Endothelial cell of umbilical vein (primary cell): Measurements from ENCODE around the gene OLIG1. TPM values are rescaled to one million over a fixed set of nuclear protein-coding genes. Genes with fewer than 3 reads are reported as not detected.

Source experiments
- BruUV-seq: library from RNA; stranded (reverse); fragments of 400-500 nt; replicated peaks from 2 replicates; lab custom pipeline; 2021; lab: Mats Ljungman, UMichigan
- CTCF ChIA-PET: fragments of 300-600, 350-600 bp; sonication (Branson Sonifier 250); formaldehyde crosslinking; loops from one replicate; lab custom pipeline; 2021; ENCODE audit warnings: antibody characterized with exemption, inconsistent platforms; lab: Charles Lee
- POLR2A ChIA-PET: fragments of 300-600, 350-600 bp; sonication (Branson Sonifier 250); formaldehyde crosslinking; loops from one replicate; lab custom pipeline; 2021; ENCODE audit warnings: antibody characterized with exemption, inconsistent platforms; lab: Charles Lee
- DNase-seq: peaks from one replicate; pipeline ENCODE4 v3.0.0-alpha.2; 2011; ENCODE audit warnings: low read depth, low spot score
- FAIRE-seq: peaks from 2 replicates; lab custom pipeline; 2011; peaks lifted over from hg19 to GRCh38; lab: Jason Lieb, UNC
- H2AFZ ChIP-seq: 2 replicates; pipeline ENCODE4 v1.6.0; 2012; ENCODE audit warnings: low read depth, low read length, control low read depth, inconsistent platforms
- H3K27ac ChIP-seq: 2 replicates; pipeline ENCODE4 v1.5.1; 2011; ENCODE audit warnings: low read depth, mild to moderate bottlenecking, control low read depth, low read length, moderate library complexity; ENCODE audit not compliant: insufficient read depth
- H3K27me3 ChIP-seq, 2 experiments: 2 replicates each; pipeline versions ENCODE4 v1.6.0 to v1.6.1; 2011; ENCODE audit warnings: low read length in 2 of 2, mixed read lengths in 1 of 2; ENCODE audit not compliant: control insufficient read depth in 2 of 2, insufficient read depth in 2 of 2
- H3K36me3 ChIP-seq, 2 experiments: 2 replicates in 1 of 2; 3 replicates in 1 of 2; pipeline ENCODE4 v1.5.1; 2011; ENCODE audit warnings: low read length in 2 of 2, mild to moderate bottlenecking in 1 of 2, moderate library complexity in 1 of 2; ENCODE audit not compliant: control insufficient read depth in 2 of 2, insufficient read depth in 2 of 2; ENCODE audit errors: extremely low read depth in 1 of 2
- H3K4me1 ChIP-seq: 3 replicates; pipeline ENCODE4 v1.5.1; 2011; ENCODE audit warnings: mild to moderate bottlenecking, low read length; ENCODE audit not compliant: control insufficient read depth, insufficient read depth; ENCODE audit errors: extremely low read depth
- H3K4me2 ChIP-seq: 2 replicates; pipeline ENCODE4 v1.6.1; 2011; ENCODE audit warnings: low read length, control low read depth, mixed read lengths; ENCODE audit not compliant: insufficient read depth
- H3K4me3 ChIP-seq, 3 experiments: fragments of 200-600 bp in 1 of 3; sonication (generic), shearing (Covaris generic) in 1 of 3; replicated peaks in 1 of 3; 2 replicates each; pipeline ENCODE4 v1.5.1; 2011 to 2016; ENCODE audit warnings: control low read depth in 3 of 3, low read length in 3 of 3, mild to moderate bottlenecking in 2 of 3, inconsistent platforms in 1 of 3, low read depth in 1 of 3, moderate library complexity in 1 of 3; ENCODE audit not compliant: insufficient read depth in 1 of 3
- H3K79me2 ChIP-seq: 2 replicates; pipeline ENCODE4 v1.6.0; 2012; ENCODE audit warnings: low read length, inconsistent platforms; ENCODE audit not compliant: control insufficient read depth, insufficient read depth
- H3K9ac ChIP-seq: replicated peaks from 2 replicates; pipeline ENCODE3; 2011; ENCODE audit warnings: low read length, control low read depth; ENCODE audit not compliant: insufficient read depth; ENCODE audit errors: extremely low read depth
- H3K9me1 ChIP-seq: replicated peaks from 3 replicates; pipeline ENCODE4 v1.6.0; 2011; ENCODE audit warnings: mild to moderate bottlenecking, low read length; ENCODE audit not compliant: control insufficient read depth, insufficient read depth; ENCODE audit errors: extremely low read depth
- H3K9me3 ChIP-seq: replicated peaks from 2 replicates; pipeline ENCODE4 v1.5.1; 2012; ENCODE audit warnings: low read length, inconsistent platforms; ENCODE audit not compliant: control insufficient read depth, insufficient read depth
- H4K20me1 ChIP-seq: replicated peaks from 2 replicates; pipeline ENCODE3; 2011; ENCODE audit warnings: mild to moderate bottlenecking, low read length; ENCODE audit not compliant: control insufficient read depth, insufficient read depth; ENCODE audit errors: extremely low read depth
- EZH2 ChIP-seq: IDR thresholded peaks from 2 replicates; pipeline ENCODE4 v1.6.1; 2012; ENCODE audit warnings: borderline replicate concordance, low read depth, mild to moderate bottlenecking, moderate library complexity, low read length, inconsistent platforms; ENCODE audit not compliant: severe bottlenecking
- FOS ChIP-seq: IDR thresholded peaks from 2 replicates; pipeline ENCODE4 v1.6.1; 2011; ENCODE audit warnings: mild to moderate bottlenecking, low read length, moderate library complexity, borderline replicate concordance; ENCODE audit not compliant: insufficient read depth
- GATA2 ChIP-seq: IDR thresholded peaks from 2 replicates; pipeline ENCODE4 v1.7.0; 2011; ENCODE audit warnings: low read depth, mild to moderate bottlenecking, moderate library complexity, mixed read lengths, low read length; ENCODE audit not compliant: insufficient read length, insufficient read depth
- JUN ChIP-seq: IDR thresholded peaks from 2 replicates; pipeline ENCODE4 v1.6.1; 2011; ENCODE audit warnings: borderline replicate concordance, low read depth; ENCODE audit not compliant: insufficient read length, insufficient read depth
- MYC ChIP-seq: IDR thresholded peaks from one replicate; pipeline ENCODE4 v1.6.1; 2011; ENCODE audit warnings: mild to moderate bottlenecking, low read depth, low read length
- POLR2A ChIP-seq: IDR thresholded peaks from 2 replicates; pipeline ENCODE4 v1.6.1; 2012; ENCODE audit warnings: low read depth, mild to moderate bottlenecking, control low read depth, low read length
- POLR2AphosphoS5 ChIP-seq: IDR thresholded peaks from 2 replicates; pipeline ENCODE4 v1.6.1; 2012; ENCODE audit warnings: low read depth, mild to moderate bottlenecking, control low read depth, low read length, moderate library complexity; ENCODE audit not compliant: insufficient read depth
- dilution Hi-C: fragments of 300-500 bp; cut with MboI; formaldehyde crosslinking; loops from one replicate; pipeline ENCODE4 v1.15.0; 2019; ENCODE audit warnings: low sequenced_read_pairs; ENCODE audit not compliant: extremely low pct_ligation_motif_present
- intact Hi-C: fragments of 100-400 bp; cut with micrococcal nuclease; formaldehyde crosslinking; loops from one replicate; pipeline ENCODE4 v1.10.0; 2022
- polyA plus RNA-seq, 4 experiments: library from polyadenylated mRNA; depleted of rRNA in 3 of 4; stranded (reverse) in 3 of 4; unstranded in 1 of 4; fragments of >200 nt; gene quantifications; 2 replicates each; pipeline versions ENCODE4 v1.2.1 to v1.2.3, GENCODE V29; 2011 to 2012; ENCODE audit warnings: missing spikeins in 1 of 4
- total RNA-seq: library from RNA; stranded (reverse); gene quantifications from 2 replicates; pipeline ENCODE4 v1.2.3, GENCODE V29; 2021
- TF ChIP-seq, protein P1 (sequence below): IDR thresholded peaks from 2 replicates; pipeline ENCODE4 v1.6.1; 2011; ENCODE audit not compliant: insufficient read depth, insufficient read length
- TF ChIP-seq, protein P2 (sequence below), 2 donors: IDR thresholded peaks; 1 replicate in 1 of 2; 2 replicates in 1 of 2; pipeline ENCODE4 v1.5.1; 2011; ENCODE audit warnings: low read length in 2 of 2, mild to moderate bottlenecking in 2 of 2, moderate library complexity in 2 of 2, control low read depth in 1 of 2, inconsistent platforms in 1 of 2, low read depth in 1 of 2; ENCODE audit not compliant: insufficient read depth in 1 of 2; ENCODE audit errors: extremely low read depth in 1 of 2

Gene OLIG1
- total and polyA plus RNA-seq, 2 donors (not counting 3 experiments of a cell fraction or from before 2014, with no cell fraction given): not detected

DNA sequence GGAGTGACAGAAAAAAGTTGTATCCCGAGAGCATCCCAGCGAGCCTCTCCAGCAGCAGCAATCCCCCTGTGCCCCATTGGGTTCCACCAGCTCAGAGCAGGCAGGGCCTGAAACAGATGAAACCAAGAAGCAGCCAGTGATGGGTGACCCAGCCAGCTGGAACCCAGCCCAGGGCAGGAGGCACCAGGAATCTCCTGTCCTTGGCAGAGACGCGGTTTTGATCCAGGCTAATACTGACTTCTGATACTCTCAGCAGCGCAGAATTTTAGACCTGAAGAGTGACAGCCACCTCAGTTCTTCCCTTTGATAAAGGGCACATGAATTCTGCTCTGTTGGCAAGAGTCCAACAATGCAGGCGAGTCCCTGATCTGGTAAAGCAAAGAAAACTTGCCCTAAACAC is 11.4 kb upstream of the OLIG1 start:
- CTCF ChIA-PET: no interaction called here
- Histone ChIP-seq H3K36me3 (no peaks in the 10 kb centered on the region), H3K9ac (no peak overlapping the region), H3K4me3 (no peak overlapping the region), H2AFZ (no peak overlapping the region), H3K27ac (no peak overlapping the region), H3K4me2 (no peak overlapping the region), H3K27me3 (peaks cover 23 to 33% of the 10 kb centered on the region in 2 experiments), H3K4me1 (no peaks in the 10 kb centered on the region), H3K9me1 (no peaks in the 10 kb centered on the region), H3K9me3 (no peaks in the 10 kb centered on the region), H4K20me1 (no peaks in the 10 kb centered on the region), H3K79me2 (no peaks in the 10 kb centered on the region)
- POLR2A ChIA-PET: no interaction called here
- intact Hi-C loops (no loop called here), dilution Hi-C loops (no loop called here)
- BruUV-seq: no TSS peak
- DNase-seq: no peak
- TF ChIP-seq FOS: no peak
- TF ChIP-seq, protein P1, sequence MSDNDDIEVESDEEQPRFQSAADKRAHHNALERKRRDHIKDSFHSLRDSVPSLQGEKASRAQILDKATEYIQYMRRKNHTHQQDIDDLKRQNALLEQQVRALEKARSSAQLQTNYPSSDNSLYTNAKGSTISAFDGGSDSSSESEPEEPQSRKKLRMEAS: no peak
- TF ChIP-seq, protein P2, sequence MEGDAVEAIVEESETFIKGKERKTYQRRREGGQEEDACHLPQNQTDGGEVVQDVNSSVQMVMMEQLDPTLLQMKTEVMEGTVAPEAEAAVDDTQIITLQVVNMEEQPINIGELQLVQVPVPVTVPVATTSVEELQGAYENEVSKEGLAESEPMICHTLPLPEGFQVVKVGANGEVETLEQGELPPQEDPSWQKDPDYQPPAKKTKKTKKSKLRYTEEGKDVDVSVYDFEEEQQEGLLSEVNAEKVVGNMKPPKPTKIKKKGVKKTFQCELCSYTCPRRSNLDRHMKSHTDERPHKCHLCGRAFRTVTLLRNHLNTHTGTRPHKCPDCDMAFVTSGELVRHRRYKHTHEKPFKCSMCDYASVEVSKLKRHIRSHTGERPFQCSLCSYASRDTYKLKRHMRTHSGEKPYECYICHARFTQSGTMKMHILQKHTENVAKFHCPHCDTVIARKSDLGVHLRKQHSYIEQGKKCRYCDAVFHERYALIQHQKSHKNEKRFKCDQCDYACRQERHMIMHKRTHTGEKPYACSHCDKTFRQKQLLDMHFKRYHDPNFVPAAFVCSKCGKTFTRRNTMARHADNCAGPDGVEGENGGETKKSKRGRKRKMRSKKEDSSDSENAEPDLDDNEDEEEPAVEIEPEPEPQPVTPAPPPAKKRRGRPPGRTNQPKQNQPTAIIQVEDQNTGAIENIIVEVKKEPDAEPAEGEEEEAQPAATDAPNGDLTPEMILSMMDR (IDR thresholded peaks at IDR 0.05; ENCODE audit: extremely low read depth in 1 of 2, insufficient read depth in 1 of 2, low read depth in 1 of 2, low read length in 2 of 2): no peak
- no peak for TF ChIP-seq EZH2
- TF ChIP-seq GATA2: no peak
- TF ChIP-seq POLR2AphosphoS5: no peak
- no peak for TF ChIP-seq POLR2A
- no peak for TF ChIP-seq JUN
- no peak for TF ChIP-seq MYC
- no peak for FAIRE-seq
